Ureter (tissue), 1 donor: Measurements from ENCODE around the gene SLC39A11. TPM values are rescaled to one million over a fixed set of nuclear protein-coding genes. Genes with fewer than 3 reads are reported as not detected.
"Not testable (repeated sequence)": the region's sequence is repeated elsewhere in the genome, so short reads cannot be mapped to it uniquely, and the experiment has no call there.

Experiments used
- DNase-seq: peaks from one replicate; pipeline ENCODE4 v3.0.0-alpha.2; 2020; ENCODE audit warnings: low spot score
- total RNA-seq: library from RNA; stranded (reverse); gene quantifications from one replicate; pipeline ENCODE4 v1.2.4, GENCODE V29; 2023
- donor health status: DM: yes; HTN: yes; CAD: no.

SLC39A11 gene
- total RNA-seq, 1 donor from 2014 or later: 60.3 TPM

DNA sequence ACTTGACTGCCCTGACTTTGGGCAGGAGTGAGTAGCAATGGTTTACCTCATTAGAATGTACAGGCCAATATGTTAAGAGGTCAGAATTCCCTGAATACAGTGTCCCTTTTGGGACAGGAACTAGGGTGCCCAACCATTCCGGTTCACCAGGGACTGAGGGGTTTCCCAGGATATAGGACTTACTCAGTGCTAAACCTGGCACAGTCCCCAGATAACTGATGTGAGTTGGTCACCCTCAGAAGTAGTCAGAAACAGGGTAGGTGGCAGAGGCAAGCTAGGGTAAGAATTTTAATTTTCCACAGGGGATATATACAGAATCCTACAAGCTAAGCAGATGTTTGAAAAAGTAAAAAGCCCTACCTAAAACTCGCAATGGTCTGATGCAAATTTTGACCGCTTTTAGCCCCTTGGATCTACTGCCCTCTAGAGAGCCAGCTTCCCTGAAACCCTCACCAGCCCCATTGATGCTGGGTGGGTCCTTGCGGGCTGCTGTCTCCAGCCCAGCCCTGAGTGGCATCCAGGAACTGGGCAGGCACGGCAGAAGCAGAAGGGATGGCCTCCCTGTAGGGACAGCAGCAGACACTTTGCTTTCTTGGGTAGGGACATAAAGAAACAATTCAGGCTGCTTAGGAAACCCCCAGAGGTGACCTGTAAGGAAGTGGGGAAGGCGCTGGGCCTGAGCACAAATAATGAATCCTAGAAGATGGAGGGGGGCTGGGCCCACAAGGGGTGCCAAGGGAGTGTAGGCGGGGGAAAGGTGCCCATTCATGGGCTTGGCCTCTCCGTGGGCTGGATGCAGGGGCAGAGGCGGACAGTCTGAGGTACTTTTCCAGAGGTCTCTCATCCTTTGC is 434.8 kb downstream of the SLC39A11 start:
- DNase-seq: no peak

DNA sequence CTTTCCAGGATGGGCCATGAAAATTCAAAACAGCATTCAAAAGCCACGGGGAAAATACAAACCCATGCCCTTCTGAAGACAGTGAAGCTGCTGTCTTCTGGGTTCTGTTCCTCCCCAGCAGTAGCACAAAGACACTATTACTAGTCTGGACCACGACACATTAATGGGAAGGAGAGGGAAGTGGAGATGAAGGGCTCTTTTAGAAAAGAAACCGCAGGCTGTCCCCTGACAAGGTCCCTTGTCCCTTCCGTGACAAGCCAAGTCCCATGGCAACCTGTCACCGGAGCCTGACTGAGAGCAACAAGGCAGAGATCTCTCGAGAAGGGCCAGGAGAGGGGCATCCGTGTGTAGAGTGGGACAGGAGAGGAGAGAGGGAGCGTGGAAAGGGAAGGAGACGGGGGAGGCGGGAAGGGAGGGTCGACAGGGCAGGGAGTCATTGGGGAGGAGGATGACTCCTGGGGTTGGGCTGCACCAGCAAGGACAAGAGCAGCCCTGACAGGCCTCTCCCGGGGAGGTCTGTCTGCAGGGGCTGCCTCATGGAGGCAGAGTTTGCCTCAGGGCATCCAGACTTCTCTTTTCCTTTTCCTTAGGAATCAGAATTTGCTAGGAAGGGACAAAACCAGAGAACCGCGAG is 436.2 kb downstream of the SLC39A11 start:
- no peak for DNase-seq

DNA sequence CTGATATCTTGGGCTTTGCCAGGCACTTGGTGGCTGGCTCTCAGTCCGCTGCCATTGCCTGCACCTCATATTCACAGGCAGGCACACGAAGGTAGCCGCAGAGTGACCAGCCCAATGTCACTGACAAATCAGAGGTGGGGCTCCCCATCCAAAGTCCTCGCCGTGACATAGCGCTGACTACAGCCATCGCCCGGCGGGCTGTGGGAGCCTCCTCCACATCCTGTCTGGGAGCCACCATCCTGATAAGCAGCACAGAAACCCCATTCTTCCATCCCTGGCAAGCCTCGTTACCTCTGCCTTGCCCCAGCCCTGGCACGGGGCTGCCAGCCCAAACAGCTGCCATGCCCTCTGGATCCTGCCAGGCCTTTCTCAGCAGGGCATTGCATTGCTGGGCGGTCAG is 437.8 kb downstream of the SLC39A11 start:
- DNase-seq: no peak

DNA sequence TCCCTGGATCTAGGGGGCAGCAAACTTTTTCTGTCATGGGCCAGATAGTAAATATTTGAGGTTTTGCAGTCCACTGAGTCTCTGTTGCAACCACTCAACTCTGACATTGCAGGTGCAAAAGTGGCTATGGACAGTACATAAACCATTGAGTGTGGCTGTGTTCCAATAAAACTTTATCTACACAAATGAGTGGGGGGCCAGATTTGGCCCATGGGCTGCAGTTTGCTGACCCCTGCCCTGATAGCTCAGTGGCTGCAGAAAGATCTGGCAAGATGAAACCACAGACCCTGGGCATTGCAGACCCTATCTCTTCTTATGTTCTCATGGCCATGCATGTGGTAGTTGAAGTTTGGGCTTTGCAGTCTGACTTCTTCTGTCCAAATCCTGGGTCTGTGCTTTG is 440.5 kb downstream of the SLC39A11 start:
- no peak for DNase-seq

DNA sequence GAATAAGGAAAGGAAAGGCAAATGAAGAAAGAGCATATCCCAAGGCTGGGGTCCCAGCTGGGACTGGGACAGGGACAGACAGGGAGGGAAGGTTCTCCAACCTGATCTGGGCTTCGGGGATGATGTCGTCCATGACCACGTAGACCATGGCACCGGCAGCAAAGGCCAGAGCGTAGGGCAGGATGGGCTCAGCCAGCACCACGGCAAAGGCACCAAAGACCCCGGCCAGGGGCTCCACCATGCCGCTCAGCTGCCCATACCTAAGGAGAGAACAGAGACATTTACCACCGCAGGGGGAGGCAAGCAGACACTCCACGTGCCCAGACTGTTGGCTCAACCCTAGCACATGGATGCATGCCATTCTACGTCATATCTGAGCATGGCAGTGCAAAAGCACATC is 443.8 kb downstream of the SLC39A11 start:
- DNase-seq: no peak

DNA sequence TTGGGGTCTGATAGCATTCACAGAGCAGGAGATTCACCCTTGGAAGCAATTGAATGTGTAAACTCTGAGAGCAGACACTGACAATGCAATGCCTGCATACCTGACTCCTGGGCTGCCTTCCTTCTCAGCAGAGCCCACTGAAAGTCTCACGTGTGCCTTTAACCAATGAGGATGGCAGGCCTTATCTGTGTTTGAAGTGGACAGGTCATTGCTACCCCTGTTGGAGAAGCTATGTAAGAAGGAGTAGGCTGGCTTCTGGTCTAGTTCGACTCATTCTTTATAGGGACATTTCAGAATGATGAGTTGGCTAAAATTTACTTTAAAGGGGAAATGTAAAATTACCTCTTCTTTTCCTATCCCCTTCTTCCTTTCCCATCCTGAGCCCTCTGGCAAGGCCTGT is 446.3 kb downstream of the SLC39A11 start:
- no peak for DNase-seq

DNA sequence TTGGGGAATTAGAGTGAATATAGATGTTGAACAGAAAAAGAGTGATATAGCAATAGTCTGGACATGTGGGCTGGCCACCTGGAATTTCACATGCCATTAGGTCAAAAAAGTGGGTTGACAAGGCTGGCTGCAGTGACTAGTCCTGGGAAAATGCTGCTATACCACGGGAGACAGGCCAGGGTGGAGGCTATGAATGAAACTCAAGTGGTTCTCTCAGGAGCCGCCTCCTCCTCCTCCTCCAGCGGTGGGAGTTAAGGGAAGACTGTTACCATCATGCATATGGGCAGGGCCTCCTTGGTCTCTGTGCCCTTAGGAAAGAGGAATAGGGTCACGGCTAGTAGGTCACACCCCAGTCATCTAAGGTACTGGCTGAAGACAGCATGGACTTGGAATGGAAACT is 448.0 kb downstream of the SLC39A11 start:
- no peak for DNase-seq

DNA sequence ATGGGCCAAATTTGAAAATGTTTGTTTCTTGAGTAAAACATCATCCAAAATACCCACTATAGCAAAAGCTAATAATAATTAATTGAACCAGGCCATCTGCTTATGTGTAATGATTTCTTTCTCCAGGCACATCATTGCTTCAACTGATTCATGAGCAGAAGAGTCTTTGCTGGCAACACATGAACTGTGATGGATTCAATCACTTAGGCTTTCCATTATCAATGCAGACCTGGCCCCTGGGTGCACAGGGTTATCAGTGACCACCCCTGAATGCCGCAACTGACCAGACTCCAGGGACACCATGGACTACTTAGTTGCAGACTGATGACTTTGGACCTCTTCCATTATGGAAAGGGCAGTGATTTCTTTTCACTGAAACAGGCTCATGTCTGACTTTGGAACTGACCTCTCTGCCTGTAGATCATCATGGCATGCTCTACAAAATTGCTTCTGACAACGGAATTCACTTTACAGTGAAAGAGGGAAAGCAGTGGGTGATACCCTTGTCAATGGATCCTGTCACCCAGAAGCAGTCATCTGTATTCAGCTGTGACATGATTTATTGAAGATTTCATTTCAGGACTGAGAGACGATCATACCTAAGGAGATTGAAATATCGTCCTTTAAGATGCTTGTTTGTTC is 448.8 kb downstream of the SLC39A11 start:
- no peak for DNase-seq

DNA sequence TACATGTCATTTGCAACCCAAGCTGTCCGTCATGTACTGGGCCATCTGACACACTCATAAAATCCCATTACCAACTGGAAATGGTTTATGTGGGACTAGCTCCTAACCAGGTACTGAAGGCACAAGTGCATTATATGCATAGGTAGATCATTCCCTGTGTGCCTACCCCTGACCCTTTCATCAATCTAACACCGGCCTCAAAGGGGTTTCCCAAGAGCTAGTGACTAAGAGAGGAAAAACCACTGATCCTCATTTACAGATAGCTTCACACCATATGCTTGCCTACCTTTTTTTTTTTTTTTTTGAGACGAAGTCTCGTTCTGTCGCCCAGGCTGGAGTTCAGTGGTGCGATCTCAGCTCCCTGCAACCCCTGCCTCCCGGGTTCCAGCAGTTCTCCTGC is 449.8 kb downstream of the SLC39A11 start:
- no peak for DNase-seq

DNA sequence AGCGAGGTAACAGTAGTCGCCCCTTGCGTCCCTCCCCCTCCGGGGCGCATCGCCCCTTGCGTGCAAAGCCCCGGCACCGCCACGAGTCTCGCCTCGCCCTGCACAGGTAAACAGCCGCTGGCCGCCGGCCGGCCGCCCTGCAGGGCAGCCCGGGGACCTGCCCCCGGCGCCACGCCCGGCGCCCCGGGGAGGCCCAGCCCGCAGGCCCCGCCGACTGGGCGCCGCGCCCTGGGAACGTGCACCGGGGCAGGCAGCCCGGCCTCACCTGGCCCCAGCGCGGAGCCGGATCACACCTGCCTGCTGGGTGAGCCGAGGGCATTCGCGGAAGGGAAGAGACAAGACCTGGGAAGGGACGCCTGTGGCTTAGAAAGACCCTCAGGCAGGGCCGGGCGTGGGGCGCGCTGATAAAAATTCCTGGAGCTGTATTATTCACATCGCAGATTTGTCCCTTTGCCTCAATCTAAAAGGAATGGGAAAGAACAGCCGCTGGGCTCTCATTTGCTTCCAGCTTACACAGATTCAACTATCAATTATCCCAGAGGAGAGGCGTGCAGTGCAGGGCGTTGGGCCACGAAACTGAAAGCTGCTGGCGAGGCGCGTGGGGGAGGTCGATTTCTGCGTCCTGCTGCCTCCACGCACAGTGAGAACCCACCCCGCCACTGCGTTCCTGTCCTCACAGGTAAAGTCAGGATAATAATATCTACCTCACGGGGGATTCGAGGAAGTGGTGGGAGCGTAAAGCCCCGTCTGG is 451.9 kb downstream of the SLC39A11 start:
- DNase-seq: peak; percentile 59

DNA sequence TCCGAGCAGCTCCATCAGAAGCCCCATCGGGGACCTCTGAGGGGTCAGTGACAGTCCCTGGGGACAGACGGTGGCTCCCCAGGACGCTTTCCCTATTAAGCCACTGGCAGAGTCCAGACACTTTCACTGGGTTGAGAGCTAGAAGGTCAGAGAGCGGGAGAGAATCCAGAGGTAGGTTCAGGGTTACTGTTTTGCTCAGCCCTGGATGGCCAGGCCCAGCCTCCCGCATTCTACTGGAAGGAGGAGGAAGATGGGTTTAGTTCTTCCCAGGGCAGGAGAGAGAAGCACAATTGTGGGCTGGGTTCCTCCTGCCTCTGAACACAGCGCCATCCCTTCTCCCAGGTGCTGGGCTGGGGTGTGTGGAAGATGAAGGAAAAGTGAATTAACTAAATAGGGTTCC is 452.8 kb downstream of the SLC39A11 start:
- no peak for DNase-seq

DNA sequence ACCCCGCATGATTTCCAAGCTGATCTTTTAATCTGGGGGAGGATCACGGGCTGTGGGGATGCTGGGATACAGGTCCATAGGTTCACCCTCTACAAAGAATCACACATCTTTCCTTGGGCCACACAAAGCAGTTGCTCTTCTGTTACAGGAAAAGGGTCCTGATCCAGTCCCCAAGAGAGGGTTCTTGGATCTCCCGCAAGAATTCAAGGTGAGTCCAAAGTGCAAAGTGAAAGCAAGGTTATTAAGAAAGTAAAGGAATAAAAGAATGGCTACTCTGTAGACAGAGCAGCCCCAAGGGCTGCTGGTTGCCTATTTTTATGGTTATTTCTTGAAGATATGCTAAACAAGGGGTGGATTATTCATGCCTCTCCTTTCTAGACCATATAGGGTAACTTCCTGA is 453.6 kb downstream of the SLC39A11 start:
- DNase-seq: not testable (repeated sequence)

DNA sequence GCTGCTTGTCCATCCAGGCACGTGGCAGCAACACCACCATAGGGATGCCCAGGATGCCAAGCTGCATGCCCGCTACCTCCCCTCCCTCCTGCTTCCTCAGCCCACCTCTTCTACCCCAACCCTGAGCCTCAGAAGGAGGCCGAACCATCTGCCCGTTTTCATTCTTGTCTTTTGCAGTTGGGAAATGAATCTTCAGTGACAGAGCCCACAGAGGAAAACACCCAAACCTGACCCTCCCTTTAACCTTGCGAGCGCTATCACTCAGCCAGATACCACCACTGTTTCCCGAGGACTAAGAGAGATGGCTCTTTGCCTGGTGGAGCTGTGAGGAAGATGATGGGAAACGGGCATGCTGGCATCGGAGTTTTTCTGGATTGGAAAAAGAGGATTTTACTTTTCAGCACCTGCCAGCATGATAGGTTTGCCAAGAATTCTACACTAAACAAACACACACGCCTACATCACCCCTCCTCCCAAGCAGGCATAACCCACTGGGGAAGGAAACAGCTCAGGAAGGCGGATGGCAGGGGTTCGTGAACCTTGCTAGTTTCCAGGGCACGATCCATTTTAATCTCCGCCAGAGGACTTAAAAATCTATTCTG is 457.4 kb downstream of the SLC39A11 start:
- no peak for DNase-seq

DNA sequence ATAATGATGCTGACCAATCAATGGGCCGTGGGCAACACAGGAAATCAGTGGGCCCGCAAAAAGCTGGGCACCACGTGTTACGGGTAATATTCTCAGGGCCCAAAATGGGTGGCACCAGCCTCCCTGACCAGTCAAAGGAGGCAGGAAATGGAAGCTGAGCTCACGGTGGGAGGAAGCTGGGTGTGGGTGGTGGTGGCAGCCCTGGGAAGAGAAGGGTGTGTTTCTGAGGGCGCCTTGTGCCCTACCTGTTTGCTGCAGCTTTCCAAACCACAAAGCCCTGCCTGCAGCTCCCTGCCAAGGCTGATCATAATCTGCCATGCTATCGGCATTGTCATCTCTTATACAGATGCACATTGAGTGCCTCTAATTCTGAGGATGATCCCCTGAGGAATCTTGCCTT is 457.9 kb downstream of the SLC39A11 start:
- peak; percentile 53 for DNase-seq

DNA sequence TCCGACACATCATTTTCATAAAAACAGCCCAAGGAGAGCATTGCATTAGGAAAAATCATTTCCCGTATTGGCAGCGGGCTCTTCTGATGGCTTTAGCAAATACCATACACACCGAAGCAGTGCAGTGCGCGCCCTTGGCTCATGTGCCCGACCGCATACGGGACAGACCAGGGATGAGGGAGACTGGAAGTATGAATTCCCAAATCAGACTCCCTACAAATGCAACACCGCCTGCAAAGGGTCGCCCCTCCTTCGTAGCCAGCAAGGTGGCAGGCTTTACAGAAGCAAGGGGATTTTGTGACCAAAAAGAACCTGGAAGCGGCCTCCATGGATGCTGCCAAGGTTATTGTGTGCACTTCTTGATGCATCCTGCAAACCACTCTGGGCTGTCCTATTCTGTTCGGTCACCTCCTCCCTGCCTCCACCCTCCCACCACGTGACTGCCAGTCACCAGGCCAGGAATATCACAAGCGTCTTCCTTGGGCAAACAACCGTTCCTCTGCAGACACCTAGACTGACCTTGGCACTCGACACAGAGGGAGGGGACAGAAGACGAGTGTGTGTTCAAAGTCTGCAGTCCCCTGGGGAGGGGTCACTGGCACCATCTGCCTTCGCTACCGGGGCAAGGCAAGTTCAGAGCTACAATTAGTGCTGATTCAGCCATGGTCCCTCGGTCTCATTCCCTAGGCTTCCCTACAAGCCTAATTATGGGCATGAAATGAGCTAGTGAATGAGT is 460.4 kb downstream of the SLC39A11 start:
- DNase-seq: no peak

DNA sequence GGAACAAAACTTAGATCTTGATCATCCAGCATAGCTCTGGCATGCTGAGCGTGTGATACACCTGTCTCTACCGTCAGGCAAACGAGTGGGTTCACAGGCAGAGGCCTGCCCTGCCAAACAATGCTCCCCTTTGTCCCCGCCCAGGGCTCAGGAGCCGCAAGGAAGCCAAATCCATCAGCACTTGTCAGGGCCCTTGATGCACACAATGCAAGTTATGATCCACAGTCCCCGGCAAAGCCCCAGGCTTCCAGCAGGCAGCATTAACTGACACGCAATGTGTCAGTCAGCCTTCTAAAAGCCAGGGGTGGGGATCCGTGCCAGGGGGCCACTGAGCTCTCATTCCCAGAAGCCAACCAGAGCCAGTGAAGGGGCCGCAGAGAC is 460.9 kb downstream of the SLC39A11 start:
- no peak for DNase-seq

DNA sequence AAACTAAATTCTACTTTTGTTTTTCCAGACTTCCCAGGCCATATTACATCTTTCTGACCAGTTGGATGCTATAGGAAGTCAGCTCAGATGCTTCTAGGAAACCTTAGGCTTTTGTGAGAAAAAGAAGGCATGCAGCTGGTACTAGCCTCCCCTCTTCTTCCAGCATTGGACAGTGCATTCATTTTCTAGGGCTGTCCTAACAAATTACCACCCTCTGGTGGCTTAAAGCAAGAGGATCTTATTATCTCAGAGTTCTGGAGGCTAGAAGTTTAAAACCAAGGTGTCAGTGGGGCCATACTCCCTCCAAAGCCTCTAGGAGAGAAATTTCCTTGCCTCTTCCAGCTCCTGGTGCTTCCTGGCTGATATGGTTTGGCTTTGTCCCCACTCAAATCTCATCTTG is 467.8 kb downstream of the SLC39A11 start:
- DNase-seq: no peak

DNA sequence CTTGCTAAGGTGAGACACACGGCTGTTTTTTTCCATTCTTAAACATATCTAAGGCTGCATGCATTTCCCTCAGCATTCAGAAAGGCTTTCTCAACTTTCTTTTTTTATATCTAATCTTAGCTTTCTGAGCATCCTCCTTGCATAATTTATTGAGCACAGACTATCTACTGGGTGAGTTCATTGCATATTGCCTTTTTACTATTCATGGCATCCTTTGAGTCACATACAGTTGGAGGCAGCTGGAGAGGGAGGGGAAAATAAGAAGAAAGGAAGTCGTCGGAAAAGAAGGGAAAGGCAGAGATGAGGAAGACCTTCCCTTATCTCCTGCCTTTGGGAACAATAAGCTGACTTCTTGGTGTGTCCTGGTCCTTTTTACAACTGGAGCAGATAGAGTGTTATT is 468.3 kb downstream of the SLC39A11 start:
- DNase-seq: no peak

DNA sequence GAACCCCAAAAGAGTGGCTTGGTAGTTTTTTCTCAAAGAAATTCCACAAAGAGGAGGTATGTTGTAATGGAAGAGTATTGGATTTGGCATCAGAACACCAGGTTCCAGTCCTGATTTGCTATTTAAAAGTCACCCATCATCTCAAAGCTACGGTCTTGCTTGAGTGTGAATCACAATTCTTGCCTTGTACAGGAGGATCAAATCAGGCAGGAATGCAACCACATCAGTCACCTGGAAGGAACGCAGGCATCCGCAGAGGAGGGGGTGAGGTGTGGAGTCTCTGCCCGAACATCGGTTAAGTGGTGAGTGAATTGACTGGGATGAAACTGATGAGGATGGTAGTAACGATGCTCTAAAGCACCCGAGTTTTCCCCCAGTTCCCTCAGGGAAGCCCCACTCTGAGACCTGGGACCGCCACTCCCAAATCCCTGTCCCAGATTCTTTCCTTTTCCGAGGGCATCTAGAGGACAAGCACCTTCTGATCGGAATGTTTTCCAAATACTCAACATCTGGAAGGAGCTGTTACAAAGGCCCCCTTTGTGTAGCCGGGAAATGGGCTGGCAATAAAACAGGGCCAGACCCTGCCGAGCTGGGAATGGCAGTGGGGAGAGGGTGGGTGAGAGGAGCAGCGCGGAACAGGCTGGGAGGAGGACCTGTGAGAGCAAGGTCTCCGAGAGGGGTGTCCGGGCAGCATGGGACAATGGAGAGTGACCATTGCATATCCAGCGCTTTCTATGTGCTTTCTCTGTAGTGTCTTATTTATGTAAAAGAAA is 469.6 kb downstream of the SLC39A11 start:
- DNase-seq: no peak

DNA sequence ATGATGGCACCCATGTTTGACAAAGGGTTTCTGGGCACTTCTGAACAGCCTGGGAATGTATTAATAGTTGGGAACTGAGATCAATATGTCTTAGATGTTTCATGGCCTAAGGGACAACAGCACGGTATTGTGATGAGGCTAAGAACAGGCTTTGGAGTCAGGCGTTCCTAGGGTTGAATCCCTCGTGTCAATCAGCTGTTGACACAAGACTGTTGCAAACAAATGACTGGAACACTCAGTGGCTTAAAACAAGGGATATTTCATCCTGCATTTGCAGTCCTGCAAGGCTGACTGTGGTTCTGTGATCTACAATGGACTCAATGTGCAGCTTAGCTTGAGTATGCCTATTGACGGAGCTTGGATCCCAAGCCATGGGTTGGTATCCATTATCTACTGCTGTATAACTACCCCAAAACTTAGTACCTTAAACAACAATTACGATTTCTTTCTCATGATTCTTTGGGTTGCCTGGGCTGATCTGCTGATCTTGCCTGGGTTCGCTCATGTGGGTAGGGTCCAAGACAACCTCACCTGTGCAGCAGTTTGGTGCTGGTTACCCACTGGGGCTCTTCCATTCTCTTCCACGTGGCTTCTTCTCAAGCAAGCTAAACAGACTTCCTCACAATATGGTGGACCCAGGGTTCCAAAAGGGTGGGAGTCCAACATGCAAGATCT is 472.4 kb downstream of the SLC39A11 start:
- no peak for DNase-seq
